SK-N-SH treated with all-trans-retinoic acid at 6 μM for 48 hours (cell line): Measurements from ENCODE around the gene AEBP1.
A peak's percentile ranks its signal among the peaks of the same experiment; 100 is the strongest.

Source experiments
- ATAC-seq: fragments of 200-7000 bp; cut with Tn5 transposase; 3 replicates; pipeline ENCODE4 v1.9.1; 2020; ENCODE audit warnings: mild to moderate bottlenecking, moderate library complexity
- ARNTL ChIP-seq: fragments of 450-650 bp; formaldehyde crosslinking; IDR thresholded peaks from 2 replicates; pipeline ENCODE4 v1.5.0; 2020; ENCODE audit warnings: low read depth, mild to moderate bottlenecking, moderate library complexity, borderline replicate concordance
- BACH2 ChIP-seq: fragments of 250-450 bp; sonication (Bioruptor Pico); IDR thresholded peaks from 2 replicates; pipeline ENCODE4 v1.9.0; 2021; ENCODE audit warnings: mild to moderate bottlenecking, borderline replicate concordance
- CSDC2 ChIP-seq: fragments of 250-450 bp; sonication (Bioruptor Pico); IDR thresholded peaks from 2 replicates; pipeline ENCODE4 v1.5.0; 2020; ENCODE audit warnings: mild to moderate bottlenecking, moderate library complexity
- CSRNP3 ChIP-seq: fragments of 250-450 bp; sonication (Bioruptor Pico); IDR thresholded peaks from 2 replicates; pipeline ENCODE4 v1.5.1; 2021; ENCODE audit warnings: mild to moderate bottlenecking, moderate library complexity
- ESRRG ChIP-seq: fragments of 250-450 bp; sonication (Bioruptor Pico); IDR thresholded peaks from 2 replicates; pipeline ENCODE4 v1.6.1; 2021; ENCODE audit warnings: mild to moderate bottlenecking
- GLIS3 ChIP-seq: fragments of 250-450 bp; sonication (Bioruptor Pico); IDR thresholded peaks from 2 replicates; pipeline ENCODE4 v1.5.0; 2020; ENCODE audit warnings: mild to moderate bottlenecking, moderate library complexity
- ISL1 ChIP-seq: fragments of 250-450 bp; sonication (Bioruptor Pico); IDR thresholded peaks from 2 replicates; pipeline ENCODE4 v2.1.2; 2022; ENCODE audit warnings: mild to moderate bottlenecking, moderate library complexity
- PATZ1 ChIP-seq: fragments of 250-450 bp; sonication (Bioruptor Pico); IDR thresholded peaks from 2 replicates; pipeline ENCODE4 v1.8.0; 2020; ENCODE audit warnings: mild to moderate bottlenecking, moderate library complexity, borderline replicate concordance
- PPARA ChIP-seq: fragments of 250-450 bp; sonication (Bioruptor Pico); IDR thresholded peaks from 2 replicates; pipeline ENCODE4 v1.5.0; 2020; ENCODE audit warnings: mild to moderate bottlenecking, borderline replicate concordance
- RARB ChIP-seq: fragments of 250-450 bp; sonication (Bioruptor Pico); IDR thresholded peaks from 2 replicates; pipeline ENCODE4 v1.8.0; 2021; ENCODE audit warnings: mild to moderate bottlenecking, moderate library complexity
- SNAI2 ChIP-seq: fragments of 250-450 bp; sonication (Bioruptor Pico); IDR thresholded peaks from 2 replicates; pipeline ENCODE4 v1.5.0; 2020; ENCODE audit warnings: mild to moderate bottlenecking, moderate library complexity
- TOX ChIP-seq: fragments of 250-450 bp; sonication (Bioruptor Pico); IDR thresholded peaks from 2 replicates; pipeline ENCODE4 v1.8.0; 2021; ENCODE audit warnings: mild to moderate bottlenecking, moderate library complexity, borderline replicate concordance
- TSHZ2 ChIP-seq: fragments of 250-450 bp; sonication (Bioruptor Pico); IDR thresholded peaks from 2 replicates; pipeline ENCODE4 v1.5.0; 2020; ENCODE audit warnings: mild to moderate bottlenecking, moderate library complexity
- ZC3H10 ChIP-seq: fragments of 250-450 bp; sonication (Bioruptor Pico); IDR thresholded peaks from 2 replicates; pipeline ENCODE4 v1.5.1; 2021; ENCODE audit warnings: mild to moderate bottlenecking, moderate library complexity
- ZFP3 ChIP-seq: fragments of 250-450 bp; sonication (Bioruptor Pico); IDR thresholded peaks from 2 replicates; pipeline ENCODE4 v1.5.0; 2020; ENCODE audit warnings: mild to moderate bottlenecking, moderate library complexity
- ZNF70 ChIP-seq: fragments of 450-650 bp; formaldehyde crosslinking; IDR thresholded peaks from 2 replicates; pipeline ENCODE4 v1.5.0; 2020; ENCODE audit warnings: mild to moderate bottlenecking, moderate library complexity
- ZNF8 ChIP-seq: fragments of 450-650 bp; formaldehyde crosslinking; IDR thresholded peaks from 2 replicates; pipeline ENCODE4 v1.5.0; 2020; ENCODE audit warnings: mild to moderate bottlenecking, moderate library complexity

The AEBP1 gene

GRCh38 chr7:44127161-44127560, 23.0 kb downstream of the AEBP1 start:
- no peak for ATAC-seq
- TF ChIP-seq TOX (CRISPR knock-in tag) (no peak), ESRRG (CRISPR knock-in tag) (no peak), PPARA (no peak), ARNTL (no peak), GLIS3 (CRISPR knock-in tag) (no peak), ISL1 (CRISPR knock-in tag) (no peak)

- no peak for ATAC-seq
Measured at GRCh38 chr7:44128721-44129582, 24.8 kb downstream of the AEBP1 start.

GRCh38 chr7:44131173-44132029, 27.3 kb downstream of the AEBP1 start:
- TF ChIP-seq SNAI2 (CRISPR knock-in tag) (no peak), ZNF8 (CRISPR knock-in tag) (no peak), RARB (CRISPR knock-in tag) (no peak)
- peak; percentile 84 for ATAC-seq

More at GRCh38 chr7:44128721-44129582, 24.8 kb downstream of the AEBP1 start:
- TF ChIP-seq ISL1 (CRISPR knock-in tag) (no peak), ARNTL (no peak), CSDC2 (no peak), RARB (CRISPR knock-in tag) (no peak), PPARA (no peak), GLIS3 (CRISPR knock-in tag) (no peak), PATZ1 (CRISPR knock-in tag) (no peak)
- TF ChIP-seq, all 23 proteins: peak for 0

- peak; percentile 49 for ATAC-seq
- TF ChIP-seq CSDC2 = no peak
Measured at GRCh38 chr7:44132039-44132438, 27.9 kb downstream of the AEBP1 start.

GRCh38 chr7:44133295-44133694, 29.1 kb downstream of the AEBP1 start:
- TF ChIP-seq RARB (CRISPR knock-in tag) = no peak
- TF ChIP-seq TSHZ2 (CRISPR knock-in tag) = no peak
- no peak for TF ChIP-seq ARNTL
- TF ChIP-seq PPARA = no peak
- no peak for TF ChIP-seq ZC3H10 (CRISPR knock-in tag)
- TF ChIP-seq BACH2 (CRISPR knock-in tag) = no peak
- TF ChIP-seq ESRRG (CRISPR knock-in tag) = no peak
- TF ChIP-seq ZNF70 (CRISPR knock-in tag) = no peak
- ATAC-seq = no peak

- ATAC-seq = no peak
- no peak for TF ChIP-seq ZC3H10 (CRISPR knock-in tag)
- no peak for TF ChIP-seq CSRNP3 (CRISPR knock-in tag)
- no peak for TF ChIP-seq CSDC2
- TF ChIP-seq ARNTL = no peak
- TF ChIP-seq TSHZ2 (CRISPR knock-in tag) = no peak
- TF ChIP-seq BACH2 (CRISPR knock-in tag) = no peak
- TF ChIP-seq GLIS3 (CRISPR knock-in tag) = no peak
- TF ChIP-seq PPARA = no peak
- no peak for TF ChIP-seq PATZ1 (CRISPR knock-in tag)
- no peak for TF ChIP-seq ZFP3
- no peak for TF ChIP-seq ESRRG (CRISPR knock-in tag)
- no peak for TF ChIP-seq ZNF8 (CRISPR knock-in tag)
- TF ChIP-seq SNAI2 (CRISPR knock-in tag) = no peak
Measured at GRCh38 chr7:44134943-44135628, 30.9 kb downstream of the AEBP1 start.
